ENCODE data around the gene KCTD7. TPM values are rescaled to one million over a fixed set of nuclear protein-coding genes. Genes with fewer than 3 reads are reported as not detected.

KCTD7 gene
- total and polyA plus RNA-seq, 2 of the 4 experiments (the other 2 are of a cell fraction), result 6.1 to 12.8 TPM

DNA sequence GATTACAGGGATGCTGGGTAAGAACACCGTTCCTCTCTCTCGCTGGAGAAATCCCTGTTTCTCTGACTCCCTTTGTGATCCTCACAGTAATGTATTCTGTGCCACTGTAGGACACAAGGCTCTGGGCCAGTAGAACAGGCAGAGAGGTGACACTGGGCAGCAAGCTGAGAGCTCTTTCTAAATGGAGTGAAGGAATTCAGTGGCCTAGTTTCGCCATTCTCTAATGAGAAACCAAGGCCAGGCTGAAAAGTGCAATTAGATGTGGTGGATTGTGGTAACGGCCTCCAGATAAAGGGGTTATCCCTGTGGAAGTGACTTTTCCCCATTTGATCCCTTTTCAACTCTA, 12.8 kb downstream of the KCTD7 start:
- Histone ChIP-seq H4K5ac (ENCODE audit: low read depth, low read length) (no peak overlapping the region), H3K4ac (ENCODE audit: low read depth, low read length) (no peak overlapping the region), H4K91ac (ENCODE audit: insufficient read depth, low read depth, low read length) (no peak overlapping the region), H3K14ac (replicated peaks; ENCODE audit: low read depth, low read length) (no peak overlapping the region), H2AK9ac (replicated peaks; ENCODE audit: low read depth, low read length, poor library complexity) (no peak overlapping the region), H3K4me1 (ENCODE audit: control insufficient read depth, insufficient read depth, low read length) (no peaks in the 10 kb centered on the region), H3K9me3 (ENCODE audit: control insufficient read depth, insufficient read depth, low read length) (no peaks in the 10 kb centered on the region), H3K27ac (ENCODE audit: insufficient read depth, low read length) (no peak overlapping the region), H3K36me3 (ENCODE audit: control insufficient read depth, insufficient read depth, low read length) (peaks cover 56% of the 10 kb centered on the region), H3K79me1 (ENCODE audit: low read depth in 1 of 2, low read length in 2 of 2) (peaks cover 24 to 44% of the 10 kb centered on the region in 2 experiments), H3K4me2 (ENCODE audit: low read depth, low read length) (no peak overlapping the region), H3K18ac (ENCODE audit: low read depth, low read length) (no peak overlapping the region), H2BK15ac (ENCODE audit: low read depth, low read length) (no peak overlapping the region), H2BK20ac (ENCODE audit: low read depth, low read length) (no peak overlapping the region), H3K4me3 (ENCODE audit: insufficient read depth, low read depth, low read length) (no peak overlapping the region), H2BK5ac (ENCODE audit: low read depth, low read length, poor library complexity, severe bottlenecking) (no peak overlapping the region), H3K23ac (ENCODE audit: low read depth, low read length) (no peak overlapping the region), H2AFZ (replicated peaks; ENCODE audit: low read length, poor library complexity) (no peak overlapping the region), H3K9ac (ENCODE audit: low read depth, low read length) (no peak overlapping the region), H3K27me3 (ENCODE audit: control insufficient read depth, insufficient read depth, low read length) (no peaks in the 10 kb centered on the region), H2AK5ac (ENCODE audit: low read depth, low read length) (no peak overlapping the region), H3K9me1 (ENCODE audit: insufficient read depth, low read length) (peaks cover 6% of the 10 kb centered on the region; the same call in 1 of the 2 replicates), H3K56ac (ENCODE audit: extremely low read depth, insufficient read depth, low read length) (no peak overlapping the region), H2BK120ac (ENCODE audit: low read depth, low read length) (no peak overlapping the region), H4K20me1 (ENCODE audit: insufficient read depth, low read length) (no peaks in the 10 kb centered on the region), H4K8ac (ENCODE audit: low read depth in 2 of 2, low read length in 2 of 2) (no peak overlapping the region)
- ATAC-seq (ENCODE audit: low read depth), result no peak
- CTCF ChIA-PET, result no interaction called here
- no peak for TF ChIP-seq MAFK (IDR thresholded peaks at IDR 0.05; ENCODE audit: low read depth, low read length)
- TF ChIP-seq, protein P1, sequence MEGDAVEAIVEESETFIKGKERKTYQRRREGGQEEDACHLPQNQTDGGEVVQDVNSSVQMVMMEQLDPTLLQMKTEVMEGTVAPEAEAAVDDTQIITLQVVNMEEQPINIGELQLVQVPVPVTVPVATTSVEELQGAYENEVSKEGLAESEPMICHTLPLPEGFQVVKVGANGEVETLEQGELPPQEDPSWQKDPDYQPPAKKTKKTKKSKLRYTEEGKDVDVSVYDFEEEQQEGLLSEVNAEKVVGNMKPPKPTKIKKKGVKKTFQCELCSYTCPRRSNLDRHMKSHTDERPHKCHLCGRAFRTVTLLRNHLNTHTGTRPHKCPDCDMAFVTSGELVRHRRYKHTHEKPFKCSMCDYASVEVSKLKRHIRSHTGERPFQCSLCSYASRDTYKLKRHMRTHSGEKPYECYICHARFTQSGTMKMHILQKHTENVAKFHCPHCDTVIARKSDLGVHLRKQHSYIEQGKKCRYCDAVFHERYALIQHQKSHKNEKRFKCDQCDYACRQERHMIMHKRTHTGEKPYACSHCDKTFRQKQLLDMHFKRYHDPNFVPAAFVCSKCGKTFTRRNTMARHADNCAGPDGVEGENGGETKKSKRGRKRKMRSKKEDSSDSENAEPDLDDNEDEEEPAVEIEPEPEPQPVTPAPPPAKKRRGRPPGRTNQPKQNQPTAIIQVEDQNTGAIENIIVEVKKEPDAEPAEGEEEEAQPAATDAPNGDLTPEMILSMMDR (conservative IDR thresholded peaks at IDR 0.05; ENCODE audit: low read depth, low read length), result no peak
- TF ChIP-seq CEBPB (IDR thresholded peaks at IDR 0.05; ENCODE audit: low read depth, low read length), result no peak
- TF ChIP-seq FOS (IDR thresholded peaks at IDR 0.05; ENCODE audit: low read depth, low read length), result no peak
- no peak for TF ChIP-seq POLR2A (IDR thresholded peaks at IDR 0.05; ENCODE audit: low read depth, low read length)
- no peak for TF ChIP-seq SMC3 (IDR thresholded peaks at IDR 0.05; ENCODE audit: low read depth, low read length)
- TF ChIP-seq, protein P2, sequence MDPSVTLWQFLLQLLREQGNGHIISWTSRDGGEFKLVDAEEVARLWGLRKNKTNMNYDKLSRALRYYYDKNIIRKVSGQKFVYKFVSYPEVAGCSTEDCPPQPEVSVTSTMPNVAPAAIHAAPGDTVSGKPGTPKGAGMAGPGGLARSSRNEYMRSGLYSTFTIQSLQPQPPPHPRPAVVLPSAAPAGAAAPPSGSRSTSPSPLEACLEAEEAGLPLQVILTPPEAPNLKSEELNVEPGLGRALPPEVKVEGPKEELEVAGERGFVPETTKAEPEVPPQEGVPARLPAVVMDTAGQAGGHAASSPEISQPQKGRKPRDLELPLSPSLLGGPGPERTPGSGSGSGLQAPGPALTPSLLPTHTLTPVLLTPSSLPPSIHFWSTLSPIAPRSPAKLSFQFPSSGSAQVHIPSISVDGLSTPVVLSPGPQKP (IDR thresholded peaks at IDR 0.05; ENCODE audit: borderline replicate concordance, low read depth, low read length), result no peak
- no peak for TF ChIP-seq CHD1 (IDR thresholded peaks at IDR 0.05; ENCODE audit: low read depth, low read length)
- TF ChIP-seq NFE2L2 (IDR thresholded peaks at IDR 0.05; ENCODE audit: low read depth, low read length), result no peak
- TF ChIP-seq MAZ (IDR thresholded peaks at IDR 0.05; ENCODE audit: borderline replicate concordance, low read depth, low read length), result no peak
- no peak for TF ChIP-seq RAD21 (IDR thresholded peaks at IDR 0.05; ENCODE audit: low read length)
- no peak for TF ChIP-seq BHLHE40 (IDR thresholded peaks at IDR 0.05; ENCODE audit: low read depth, low read length)
- no peak for TF ChIP-seq RFX5 (IDR thresholded peaks at IDR 0.05; ENCODE audit: low read depth, low read length)
- TF ChIP-seq, protein P3, sequence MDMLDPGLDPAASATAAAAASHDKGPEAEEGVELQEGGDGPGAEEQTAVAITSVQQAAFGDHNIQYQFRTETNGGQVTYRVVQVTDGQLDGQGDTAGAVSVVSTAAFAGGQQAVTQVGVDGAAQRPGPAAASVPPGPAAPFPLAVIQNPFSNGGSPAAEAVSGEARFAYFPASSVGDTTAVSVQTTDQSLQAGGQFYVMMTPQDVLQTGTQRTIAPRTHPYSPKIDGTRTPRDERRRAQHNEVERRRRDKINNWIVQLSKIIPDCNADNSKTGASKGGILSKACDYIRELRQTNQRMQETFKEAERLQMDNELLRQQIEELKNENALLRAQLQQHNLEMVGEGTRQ (IDR thresholded peaks at IDR 0.05; ENCODE audit: low read depth, low read length), result no peak
- no peak for TF ChIP-seq RCOR1 (IDR thresholded peaks at IDR 0.05; ENCODE audit: insufficient replicate concordance, low read length)
- no peak for TF ChIP-seq MXI1 (IDR thresholded peaks at IDR 0.05; ENCODE audit: borderline replicate concordance, low read depth, low read length)
- dilution Hi-C loops (cut with HindIII; ENCODE audit: low sequenced_read_pairs, unreplicated experiment), result no loop called here
- POLR2A ChIA-PET (ENCODE audit: unreplicated experiment), result no interaction called here
- 80% methylated on average over 2 of the region's 4 CpGs; no CpG with 5 or more reads in 1 of the 2 experiments for WGBS, 2 experiments (ENCODE audit: extremely low coverage in 2 of 2, insufficient read length in 1 of 2)
- no TSS peak for BruUV-seq (replicated peaks)
- DNase-seq, result no peak
- in situ Hi-C loops (cut with MboI; ENCODE audit: low sequenced_read_pairs), result no loop called here
- intact Hi-C loops (cut with micrococcal nuclease), result no loop called here

Data from IMR-90 (cell line).